HL-60 (cell line): Measurements from ENCODE around the gene RELN.

Source experiments
- DNase-seq, 2 experiments: peaks; one replicate each; pipeline ENCODE4 v3.0.0-alpha.2; 2010 to 2020; ENCODE audit warnings: low read depth in 1 of 2, low spot score in 1 of 2
- H3K27ac ChIP-seq: fragments of 250-450 bp; sonication (Bioruptor Pico); replicated peaks from 2 replicates; pipeline ENCODE4 v1.5.1; 2020; ENCODE audit warnings: mild to moderate bottlenecking, moderate library complexity
- H3K27me3 ChIP-seq: fragments of 250-450 bp; sonication (Bioruptor Pico); 2 replicates; pipeline ENCODE4 v1.5.1; 2021; ENCODE audit warnings: mild to moderate bottlenecking, moderate library complexity; ENCODE audit not compliant: insufficient read depth, poor library complexity, severe bottlenecking
- H3K4me3 ChIP-seq: replicated peaks from 2 replicates; pipeline ENCODE4 v1.5.1; 2011; ENCODE audit warnings: mild to moderate bottlenecking, control low read depth, low read length; ENCODE audit not compliant: insufficient read depth
- GABPA ChIP-seq: IDR thresholded peaks from 2 replicates; pipeline ENCODE4 v1.6.1; 2012; ENCODE audit warnings: low read depth
- POLR2AphosphoS5 ChIP-seq: IDR thresholded peaks from 2 replicates; pipeline ENCODE4 v1.6.1; 2012; ENCODE audit warnings: low read depth
- REST ChIP-seq: IDR thresholded peaks from 2 replicates; pipeline ENCODE4 v1.6.1; 2012; ENCODE audit warnings: low read depth; ENCODE audit not compliant: insufficient replicate concordance
- SPI1 ChIP-seq: IDR thresholded peaks from 2 replicates; pipeline ENCODE4 v1.6.1; 2012; ENCODE audit warnings: low read depth, mild to moderate bottlenecking, borderline replicate concordance
- TF ChIP-seq, protein P1 (sequence below): IDR thresholded peaks from one replicate; pipeline ENCODE4 v1.5.1; 2011; ENCODE audit warnings: low read length, control low read depth, inconsistent platforms; ENCODE audit not compliant: insufficient read depth

RELN gene

DNA sequence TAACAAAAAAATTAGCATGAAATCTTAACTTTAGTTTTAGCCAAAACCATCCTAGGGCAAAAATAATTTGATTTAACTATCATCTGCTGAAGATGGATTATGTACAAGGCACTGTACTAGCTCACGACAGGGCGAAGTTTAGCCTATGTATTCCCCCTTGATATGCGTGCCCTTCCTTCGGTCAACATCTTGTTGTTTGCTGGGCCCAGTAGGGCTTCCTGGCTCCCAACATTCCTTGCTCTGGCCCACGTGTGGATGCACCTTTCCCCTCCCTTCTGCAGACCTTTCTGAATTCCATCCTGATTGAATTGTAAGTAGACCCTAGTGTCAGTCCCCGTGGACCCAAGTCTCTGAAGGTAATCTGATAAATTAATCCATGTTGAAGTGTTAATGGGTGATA, 212.0 kb downstream of the RELN start:
- Histone ChIP-seq H3K4me3 (no peak overlapping the region), H3K27me3 (no peaks in the 10 kb centered on the region), H3K27ac (no peak overlapping the region)
- no peak for DNase-seq
- TF ChIP-seq, protein P1, sequence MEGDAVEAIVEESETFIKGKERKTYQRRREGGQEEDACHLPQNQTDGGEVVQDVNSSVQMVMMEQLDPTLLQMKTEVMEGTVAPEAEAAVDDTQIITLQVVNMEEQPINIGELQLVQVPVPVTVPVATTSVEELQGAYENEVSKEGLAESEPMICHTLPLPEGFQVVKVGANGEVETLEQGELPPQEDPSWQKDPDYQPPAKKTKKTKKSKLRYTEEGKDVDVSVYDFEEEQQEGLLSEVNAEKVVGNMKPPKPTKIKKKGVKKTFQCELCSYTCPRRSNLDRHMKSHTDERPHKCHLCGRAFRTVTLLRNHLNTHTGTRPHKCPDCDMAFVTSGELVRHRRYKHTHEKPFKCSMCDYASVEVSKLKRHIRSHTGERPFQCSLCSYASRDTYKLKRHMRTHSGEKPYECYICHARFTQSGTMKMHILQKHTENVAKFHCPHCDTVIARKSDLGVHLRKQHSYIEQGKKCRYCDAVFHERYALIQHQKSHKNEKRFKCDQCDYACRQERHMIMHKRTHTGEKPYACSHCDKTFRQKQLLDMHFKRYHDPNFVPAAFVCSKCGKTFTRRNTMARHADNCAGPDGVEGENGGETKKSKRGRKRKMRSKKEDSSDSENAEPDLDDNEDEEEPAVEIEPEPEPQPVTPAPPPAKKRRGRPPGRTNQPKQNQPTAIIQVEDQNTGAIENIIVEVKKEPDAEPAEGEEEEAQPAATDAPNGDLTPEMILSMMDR, result no peak
- TF ChIP-seq POLR2AphosphoS5, result no peak
- no peak for TF ChIP-seq REST
- TF ChIP-seq SPI1, result no peak
- TF ChIP-seq GABPA, result no peak

GRCh38 chr7:103773726-103774125, 215.7 kb downstream of the RELN start:
- no peak overlapping the region for H3K27ac ChIP-seq
- DNase-seq, result no peak

DNA sequence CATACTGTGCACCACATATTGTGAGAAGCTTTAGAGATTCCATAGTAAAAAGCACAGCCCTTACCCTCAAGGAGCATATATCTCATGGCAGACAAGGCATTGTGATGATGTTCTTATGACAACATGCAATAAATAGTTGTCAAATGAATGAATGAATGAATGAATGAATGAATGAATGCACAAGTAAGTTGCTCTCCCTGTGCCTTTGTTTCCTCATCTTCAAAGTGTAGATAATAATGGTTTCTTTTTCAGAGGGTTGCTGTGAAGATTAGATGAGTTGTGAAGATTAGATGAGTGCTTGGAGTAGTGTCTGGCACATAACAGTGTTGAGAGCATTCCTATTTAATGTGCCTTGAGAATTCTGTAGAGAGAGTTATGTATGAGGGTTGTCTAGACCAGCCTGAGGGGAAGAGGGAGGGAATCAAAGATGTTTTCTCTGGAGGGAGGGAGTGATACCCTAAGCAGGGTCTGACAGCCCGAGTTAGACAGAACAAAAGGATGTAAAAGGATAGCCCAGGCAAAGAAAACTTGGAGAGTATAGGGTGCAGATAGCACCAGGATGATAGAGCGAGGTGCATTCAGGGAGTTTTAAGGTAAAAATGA, 217.2 kb downstream of the RELN start:
- H3K27ac ChIP-seq, result no peak overlapping the region
- no peaks in the 10 kb centered on the region for H3K27me3 ChIP-seq
- no peak for TF ChIP-seq POLR2AphosphoS5
- TF ChIP-seq, protein P1, result no peak
- H3K4me3 ChIP-seq, result no peak overlapping the region
- no peak for DNase-seq

More at GRCh38 chr7:103773726-103774125, 215.7 kb downstream of the RELN start:
- H3K27me3 ChIP-seq, result no peaks in the 10 kb centered on the region
- no peak overlapping the region for H3K4me3 ChIP-seq
- no peak for TF ChIP-seq REST
- TF ChIP-seq SPI1, result no peak
- no peak for TF ChIP-seq POLR2AphosphoS5

- Histone ChIP-seq H3K27me3 (no peaks in the 10 kb centered on the region), H3K27ac (no peak overlapping the region), H3K4me3 (no peak overlapping the region)
- TF ChIP-seq, protein P1, result no peak
- TF ChIP-seq POLR2AphosphoS5 (no peak), GABPA (no peak), SPI1 (no peak), REST (no peak)
- no peak for DNase-seq
Observed at GRCh38 chr7:103771294-103771693, 218.2 kb downstream of the RELN start.
